H1 (cell line): ENCODE results near the gene FAM241A. TPM values are rescaled to one million over a fixed set of nuclear protein-coding genes. Genes with fewer than 3 reads are reported as not detected.

Experiments used
- CTCF ChIA-PET: fragments of 300-600 bp; sonication (Branson Sonifier 250); formaldehyde crosslinking; loops from one replicate; lab custom pipeline; 2021; ENCODE audit not compliant: partially characterized antibody; lab: Charles Lee
- POLR2A ChIA-PET: fragments of 300-600 bp; sonication (Branson Sonifier 250); formaldehyde crosslinking; loops from one replicate; lab custom pipeline; 2021; ENCODE audit warnings: inconsistent platforms; ENCODE audit not compliant: partially characterized antibody; lab: Charles Lee
- DNase-seq, 2 experiments: peaks; one replicate each; pipeline versions ENCODE4 v3.0.0 to v3.0.0-alpha.2; 2010 to 2022; ENCODE audit warnings: low spot score in 2 of 2, low read depth in 1 of 2, mixed read lengths in 1 of 2
- FAIRE-seq: peaks from 2 replicates; lab custom pipeline; 2011; peaks lifted over from hg19 to GRCh38; lab: Jason Lieb, UNC
- H2AFZ ChIP-seq: 2 replicates; pipeline ENCODE4 v1.8.1; 2012; ENCODE audit warnings: low read length, inconsistent platforms
- H2AK5ac ChIP-seq: 2 replicates; pipeline ENCODE4 v1.6.1; 2013; ENCODE audit warnings: low read depth, low read length
- H2BK120ac ChIP-seq: replicated peaks from 2 replicates; pipeline ENCODE3; 2013; ENCODE audit warnings: low read depth, low read length, inconsistent platforms
- H2BK12ac ChIP-seq: 2 replicates; pipeline ENCODE4 v1.6.1; 2013; ENCODE audit warnings: low read depth, low read length
- H2BK15ac ChIP-seq: 2 replicates; pipeline ENCODE4 v1.6.1; 2013; ENCODE audit warnings: low read length
- H2BK20ac ChIP-seq: 2 replicates; pipeline ENCODE4 v1.6.1; 2013; ENCODE audit warnings: low read length
- H2BK5ac ChIP-seq: 2 replicates; pipeline ENCODE4 v1.6.1; 2013; ENCODE audit warnings: low read depth, low read length
- H3K14ac ChIP-seq: 2 replicates; pipeline ENCODE4 v1.6.1; 2013; ENCODE audit warnings: inconsistent platforms; ENCODE audit not compliant: insufficient read length
- H3K18ac ChIP-seq: 2 replicates; pipeline ENCODE4 v1.6.1; 2013; ENCODE audit warnings: low read length; ENCODE audit errors: extremely low read depth
- H3K23ac ChIP-seq: 2 replicates; pipeline ENCODE4 v1.6.1; 2013; ENCODE audit warnings: inconsistent platforms; ENCODE audit not compliant: insufficient read length
- H3K23me2 ChIP-seq: 2 replicates; pipeline ENCODE4 v1.6.1; 2013; ENCODE audit warnings: low read depth, low read length
- H3K27ac ChIP-seq: 2 replicates; pipeline ENCODE4 v1.6.1; 2011; ENCODE audit warnings: low read depth, low read length, inconsistent platforms
- H3K27me3 ChIP-seq, 4 experiments: replicated peaks in 1 of 4; 1 replicate in 1 of 4; 2 replicates in 3 of 4; pipeline versions ENCODE4 v1.6.1 to v1.8.1; 2011 to 2013; ENCODE audit warnings: low read length in 3 of 4, mild to moderate bottlenecking in 3 of 4, inconsistent platforms in 2 of 4, mixed read lengths in 2 of 4, moderate library complexity in 1 of 4; ENCODE audit not compliant: control insufficient read depth in 3 of 4, insufficient read depth in 3 of 4; ENCODE audit errors: extremely low read depth in 1 of 4
- H3K36me3 ChIP-seq, 4 experiments: 2 replicates each; pipeline versions ENCODE4 v1.6.1 to v1.8.1; 2011 to 2013; ENCODE audit warnings: mild to moderate bottlenecking in 4 of 4, low read length in 3 of 4, moderate library complexity in 2 of 4, control low read depth in 1 of 4, inconsistent platforms in 1 of 4; ENCODE audit not compliant: insufficient read depth in 4 of 4, control insufficient read depth in 2 of 4
- H3K4ac ChIP-seq: replicated peaks from 2 replicates; pipeline ENCODE3; 2013; ENCODE audit warnings: low read length, low read depth, mixed read lengths, inconsistent platforms; ENCODE audit not compliant: insufficient read length
- H3K4me1 ChIP-seq, 4 experiments: replicated peaks in 1 of 4; 1 replicate in 1 of 4; 2 replicates in 3 of 4; pipeline versions ENCODE4 v1.6.1 to v1.8.1; 2011 to 2013; ENCODE audit warnings: low read length in 3 of 4, inconsistent platforms in 2 of 4, mixed read lengths in 1 of 4; ENCODE audit not compliant: insufficient read depth in 4 of 4, control insufficient read depth in 3 of 4
- H3K4me2 ChIP-seq, 2 experiments: 2 replicates each; pipeline versions ENCODE4 v1.6.1 to v1.8.1; 2011 to 2013; ENCODE audit warnings: low read depth in 2 of 2, low read length in 2 of 2, control low read depth in 1 of 2, inconsistent platforms in 1 of 2, mild to moderate bottlenecking in 1 of 2; ENCODE audit not compliant: insufficient read depth in 1 of 2
- H3K4me3 ChIP-seq, 4 experiments: fragments of 200-600, 300-600 bp in 1 of 4; sonication (generic), shearing (Covaris generic), sonication (Bioruptor Twin) in 1 of 4; 2 replicates each; pipeline versions ENCODE4 v1.5.1 to v1.8.1; 2011 to 2016; ENCODE audit warnings: low read length in 4 of 4, low read depth in 3 of 4, control low read depth in 2 of 4, inconsistent platforms in 2 of 4, mild to moderate bottlenecking in 2 of 4, mixed read lengths in 1 of 4, moderate library complexity in 1 of 4; ENCODE audit not compliant: insufficient read depth in 2 of 4; ENCODE audit errors: extremely low read depth in 1 of 4
- H3K56ac ChIP-seq: replicated peaks from 2 replicates; pipeline ENCODE3; 2013; ENCODE audit warnings: low read depth, mild to moderate bottlenecking, mixed read lengths, low read length, inconsistent platforms; ENCODE audit not compliant: insufficient read length
- H3K79me1 ChIP-seq: 2 replicates; pipeline ENCODE4 v1.6.1; 2013; ENCODE audit warnings: low read depth, low read length, control low read depth
- H3K79me2 ChIP-seq, 2 experiments: 2 replicates each; pipeline versions ENCODE4 v1.6.1 to v1.8.1; 2012 to 2013; ENCODE audit warnings: low read length in 2 of 2, mild to moderate bottlenecking in 2 of 2, inconsistent platforms in 1 of 2; ENCODE audit not compliant: insufficient read depth in 2 of 2, control insufficient read depth in 1 of 2
- H3K9ac ChIP-seq, 4 experiments: replicated peaks in 1 of 4; 1 replicate in 1 of 4; 2 replicates in 3 of 4; pipeline versions ENCODE4 v1.6.1 to v1.8.1; 2011 to 2013; ENCODE audit warnings: low read depth in 3 of 4, low read length in 3 of 4, control low read depth in 2 of 4, mild to moderate bottlenecking in 2 of 4, moderate library complexity in 2 of 4, inconsistent platforms in 1 of 4; ENCODE audit errors: extremely low read depth in 1 of 4
- H3K9me3 ChIP-seq, 2 experiments: 2 replicates each; pipeline versions ENCODE4 v1.6.1 to v1.8.1; 2012 to 2013; ENCODE audit warnings: mild to moderate bottlenecking in 2 of 2, moderate library complexity in 2 of 2, control low read depth in 1 of 2, inconsistent platforms in 1 of 2, low read depth in 1 of 2, low read length in 1 of 2, mixed read lengths in 1 of 2; ENCODE audit not compliant: insufficient read depth in 2 of 2
- H4K20me1 ChIP-seq, 2 experiments: replicated peaks in 1 of 2; 2 replicates each; pipeline versions ENCODE3 to v1.8.1; 2011 to 2013; ENCODE audit warnings: inconsistent platforms in 2 of 2, low read length in 2 of 2, mild to moderate bottlenecking in 1 of 2; ENCODE audit not compliant: insufficient read depth in 2 of 2, control insufficient read depth in 1 of 2
- H4K5ac ChIP-seq: 2 replicates; pipeline ENCODE4 v1.6.1; 2013; ENCODE audit warnings: low read length, low read depth, mixed read lengths, inconsistent platforms; ENCODE audit not compliant: insufficient read length
- H4K8ac ChIP-seq: 2 replicates; pipeline ENCODE4 v1.8.0; 2013; ENCODE audit warnings: mild to moderate bottlenecking, moderate library complexity, low read length, inconsistent platforms; ENCODE audit not compliant: insufficient read depth; ENCODE audit errors: extremely low read depth
- H4K91ac ChIP-seq: replicated peaks from 2 replicates; pipeline ENCODE3; 2013; ENCODE audit warnings: low read length, mixed read lengths, inconsistent platforms; ENCODE audit not compliant: insufficient read length
- BCL11A ChIP-seq, 2 experiments: IDR thresholded peaks; one replicate each; pipeline ENCODE4 v1.6.1; 2011; ENCODE audit warnings: low read depth in 2 of 2, low read length in 2 of 2, mild to moderate bottlenecking in 2 of 2
- BRCA1 ChIP-seq: IDR thresholded peaks from 2 replicates; pipeline ENCODE4 v1.6.1; 2012; ENCODE audit warnings: low read depth, low read length, improper control_type of control experiment
- CTCF ChIP-seq, 3 experiments: IDR thresholded peaks; 1 replicate in 2 of 3; 2 replicates in 1 of 3; pipeline versions ENCODE4 v1.5.1 to v1.6.1; 2011; ENCODE audit warnings: low read length in 3 of 3, mild to moderate bottlenecking in 3 of 3, inconsistent platforms in 2 of 3, low read depth in 1 of 3, moderate library complexity in 1 of 3; ENCODE audit not compliant: insufficient read depth in 1 of 3; ENCODE audit errors: control extremely low read depth in 1 of 3
- JUND ChIP-seq: IDR thresholded peaks from 2 replicates; pipeline ENCODE4 v1.6.1; 2011; ENCODE audit warnings: mild to moderate bottlenecking, improper control_type of control experiment, low read length
- KDM5A ChIP-seq: fragments of 200-600 bp; IDR thresholded peaks from 2 replicates; pipeline ENCODE4 v1.7.1; 2012; ENCODE audit warnings: mild to moderate bottlenecking, low read length, inconsistent platforms, mixed read lengths
- MAX ChIP-seq: IDR thresholded peaks from 2 replicates; pipeline ENCODE4 v1.6.1; 2012; ENCODE audit warnings: inconsistent platforms
- RBBP5 ChIP-seq: IDR thresholded peaks from 2 replicates; pipeline ENCODE4 v1.7.1; 2012; ENCODE audit warnings: low read depth, mild to moderate bottlenecking, inconsistent platforms, low read length, moderate library complexity, borderline replicate concordance
- SIN3A ChIP-seq, 2 experiments: IDR thresholded peaks in 1 of 2; conservative IDR thresholded peaks in 1 of 2; 2 replicates each; pipeline ENCODE4 v1.6.1; 2011 to 2012; ENCODE audit warnings: low read length in 2 of 2, improper control_type of control experiment in 1 of 2, low read depth in 1 of 2, mild to moderate bottlenecking in 1 of 2
- SP4 ChIP-seq: IDR thresholded peaks from 2 replicates; pipeline ENCODE4 v1.6.1; 2012; ENCODE audit warnings: low read length, inconsistent platforms
- TAF1 ChIP-seq: IDR thresholded peaks from 2 replicates; pipeline ENCODE4 v1.6.1; 2011; ENCODE audit warnings: mild to moderate bottlenecking, low read depth, low read length
- WGBS, 2 experiments: shearing (Covaris generic) in 1 of 2; methylation state at CpG; one replicate each; pipeline versions ENCODE4 v1.1.6 to v1.1.7; 2013 to 2015; ENCODE audit warnings: low lambda C conversion rate in 2 of 2, mixed read lengths in 2 of 2, inconsistent platforms in 1 of 2, low coverage in 1 of 2, missing lambda C conversion rate in 1 of 2; ENCODE audit not compliant: insufficient replicate concordance in 2 of 2, insufficient coverage in 1 of 2, insufficient read length in 1 of 2; ENCODE audit errors: extremely low coverage in 1 of 2, missing lambda C conversion rate in 1 of 2; 5-methylcytosine and 5-hydroxymethylcytosine counted together
- polyA plus RNA-seq, 7 experiments: library from polyadenylated mRNA; depleted of rRNA in 3 of 7; stranded (reverse) in 5 of 7; unstranded in 2 of 7; fragments of >200 nt in 5 of 7; fragments of 200-250 nt in 2 of 7; gene quantifications; 1 replicate in 5 of 7; 2 replicates in 1 of 7; 4 replicates in 1 of 7; pipeline versions ENCODE4 v1.2.1 to v1.2.3, GENCODE V29; 2011 to 2013; ENCODE audit warnings: missing spikeins in 2 of 7, mixed read lengths in 2 of 7
- total RNA-seq: library from RNA; stranded (reverse); fragmentation: NEBNext Ultra II Directional; extraction: Animal tissue kit (Norgen Biotek cat#: 25700); gene quantifications from 2 replicates; pipeline ENCODE4 v1.2.1, GENCODE V29; 2021
- TF ChIP-seq, protein P1 (sequence below): IDR thresholded peaks from 2 replicates; pipeline ENCODE4 v1.6.1; 2012; ENCODE audit warnings: inconsistent platforms

Gene FAM241A
- total and polyA plus RNA-seq, 2 of the 8 experiments (the other 6 are each of a cell fraction or from before 2014, with no cell fraction given): 0.20 to 0.73 TPM

DNA sequence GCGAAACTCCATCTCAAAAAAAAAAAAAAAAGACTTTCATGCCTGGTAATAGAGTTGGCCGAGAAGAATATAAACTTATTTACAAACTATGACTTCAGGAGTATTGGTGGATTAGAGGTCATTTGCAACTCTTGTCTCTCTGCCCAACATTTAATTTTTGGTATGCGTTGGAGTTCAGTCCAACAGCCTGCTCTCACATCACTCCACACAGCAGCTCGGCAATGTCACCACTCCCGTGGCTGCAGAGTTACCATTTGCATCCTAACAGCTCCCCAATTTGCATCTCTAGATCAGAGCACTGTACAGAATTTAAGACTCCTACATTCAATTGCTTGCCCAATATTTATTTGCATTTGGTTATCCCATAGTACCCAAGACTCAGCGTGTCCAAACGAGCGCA lies 45.4 kb downstream of the FAM241A start:
- Histone ChIP-seq H3K27me3 (no peaks in the 10 kb centered on the region), H3K23me2 (no peaks in the 10 kb centered on the region), H3K18ac (no peak overlapping the region), H2AK5ac (no peak overlapping the region), H3K9ac (no peak overlapping the region; a peak in 1 of 7 replicates), H2BK12ac (no peak overlapping the region), H3K14ac (no peak overlapping the region), H3K27ac (no peak overlapping the region), H2AFZ (no peak overlapping the region), H3K4me1 (no peaks in the 10 kb centered on the region), H4K5ac (no peak overlapping the region), H2BK5ac (no peak overlapping the region), H2BK20ac (no peak overlapping the region), H2BK120ac (no peak overlapping the region), H4K91ac (no peak overlapping the region), H4K8ac (no peak overlapping the region), H3K79me2 (no peaks in the 10 kb centered on the region), H3K23ac (no peak overlapping the region), H3K79me1 (no peaks in the 10 kb centered on the region), H3K4me3 (no peak overlapping the region), H3K4ac (no peak overlapping the region), H3K4me2 (no peak overlapping the region), H4K20me1 (no peaks in the 10 kb centered on the region), H2BK15ac (no peak overlapping the region), H3K9me3 (no peaks in the 10 kb centered on the region), H3K56ac (no peak overlapping the region), H3K36me3 (no peaks in the 10 kb centered on the region)
- CTCF ChIA-PET: interaction anchor here (1.0 to 2.0 kb wide), 6 partner anchors 10 to 91 kb away, joined by 3 to 7 read pairs (median 4); no protein-coding TSS in a partner anchor
- FAIRE-seq (no peak), DNase-seq (no peak)
- WGBS, 2 experiments: 92% methylated on average over 8 of the region's 8 CpGs; no CpG with 5 or more reads in 1 of the 2 experiments
- POLR2A ChIA-PET: no interaction called here
- no peak for TF ChIP-seq SIN3A (conservative IDR thresholded peaks at IDR 0.05 in 1 of 2, IDR thresholded peaks at IDR 0.05 in 1 of 2; ENCODE audit: low read depth in 1 of 2, low read length in 2 of 2)
- TF ChIP-seq TAF1: no peak
- TF ChIP-seq SP4: no peak
- no peak for TF ChIP-seq BCL11A (IDR thresholded peaks at IDR 0.05; ENCODE audit: low read depth in 2 of 2, low read length in 2 of 2)
- TF ChIP-seq BRCA1: no peak
- TF ChIP-seq MAX: no peak
- TF ChIP-seq, protein P1, sequence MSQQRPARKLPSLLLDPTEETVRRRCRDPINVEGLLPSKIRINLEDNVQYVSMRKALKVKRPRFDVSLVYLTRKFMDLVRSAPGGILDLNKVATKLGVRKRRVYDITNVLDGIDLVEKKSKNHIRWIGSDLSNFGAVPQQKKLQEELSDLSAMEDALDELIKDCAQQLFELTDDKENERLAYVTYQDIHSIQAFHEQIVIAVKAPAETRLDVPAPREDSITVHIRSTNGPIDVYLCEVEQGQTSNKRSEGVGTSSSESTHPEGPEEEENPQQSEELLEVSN: no peak
- TF ChIP-seq RBBP5: no peak
- TF ChIP-seq KDM5A: no peak
- TF ChIP-seq CTCF (IDR thresholded peaks at IDR 0.05; ENCODE audit: control extremely low read depth in 1 of 3, insufficient read depth in 1 of 3, low read depth in 1 of 3, low read length in 3 of 3): no peak
- no peak for TF ChIP-seq JUND
